Raji (cell line): ENCODE results near the gene CD44.

Experiments
- POLR2A ChIP-seq: IDR thresholded peaks from 2 replicates; pipeline ENCODE4 v1.6.1; 2011; ENCODE audit warnings: low read depth, low read length, control low read depth; ENCODE audit not compliant: insufficient read depth

The CD44 gene

DNA sequence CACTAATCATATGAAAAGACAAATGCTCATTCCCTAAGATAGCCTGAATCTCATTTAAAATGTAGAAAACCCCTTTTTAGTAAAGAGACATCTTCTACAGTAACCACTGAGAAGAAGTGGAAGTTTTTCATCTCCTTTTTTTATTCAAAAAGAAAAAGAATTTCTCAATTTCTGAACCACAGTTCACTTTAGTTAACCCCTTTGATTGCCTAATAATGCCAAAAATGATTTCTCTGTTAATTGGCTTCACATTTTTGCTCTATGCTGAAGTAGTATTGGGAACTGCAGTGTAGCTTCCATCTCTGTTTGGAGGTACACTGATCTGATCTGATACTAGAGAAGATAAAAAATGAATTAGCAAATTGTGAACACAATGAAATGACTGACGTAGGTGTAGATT lies 58.3 kb downstream of the CD44 start:
- TF ChIP-seq POLR2A: no peak

DNA sequence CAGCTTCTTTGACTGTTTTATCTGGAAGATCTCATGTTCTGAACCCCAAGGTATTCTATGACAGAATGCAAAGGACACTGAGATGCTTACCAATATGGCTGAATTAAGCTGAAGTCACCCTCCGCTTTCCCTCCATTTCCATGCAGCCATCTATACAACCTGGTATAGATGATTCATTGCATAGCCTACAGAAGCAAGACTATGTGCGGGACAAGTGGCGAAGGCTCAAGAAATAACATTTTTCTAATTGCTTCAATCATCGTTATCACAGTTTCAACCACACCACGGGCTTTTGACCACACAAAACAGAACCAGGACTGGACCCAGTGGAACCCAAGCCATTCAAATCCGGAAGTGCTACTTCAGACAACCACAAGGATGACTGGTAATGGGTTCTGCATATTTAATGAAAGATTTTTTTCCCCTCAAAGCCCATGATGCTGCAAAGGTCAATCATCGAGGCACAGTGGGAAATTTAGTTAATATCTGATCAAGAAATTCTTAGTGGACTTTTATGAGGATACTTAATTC lies 61.9 kb downstream of the CD44 start:
- TF ChIP-seq POLR2A: no peak

DNA sequence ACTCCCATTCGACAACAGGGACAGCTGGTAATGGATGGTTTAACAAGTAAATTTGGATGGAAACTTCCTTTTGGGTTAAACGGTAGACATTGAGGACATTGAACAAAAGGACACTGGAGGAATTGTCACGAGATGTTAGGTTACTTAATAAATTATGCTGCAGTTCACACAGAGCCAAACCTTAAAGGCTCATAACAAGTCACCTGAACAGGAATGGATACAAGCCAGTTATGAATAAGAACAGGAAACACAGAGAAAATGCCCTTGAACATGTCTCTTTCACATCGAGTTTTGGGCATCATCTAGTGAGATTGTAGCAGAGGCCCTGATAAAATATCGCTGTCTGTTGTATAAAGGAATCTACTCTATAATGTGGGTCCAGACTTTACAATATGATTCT lies 65.6 kb downstream of the CD44 start:
- TF ChIP-seq POLR2A: no peak

DNA sequence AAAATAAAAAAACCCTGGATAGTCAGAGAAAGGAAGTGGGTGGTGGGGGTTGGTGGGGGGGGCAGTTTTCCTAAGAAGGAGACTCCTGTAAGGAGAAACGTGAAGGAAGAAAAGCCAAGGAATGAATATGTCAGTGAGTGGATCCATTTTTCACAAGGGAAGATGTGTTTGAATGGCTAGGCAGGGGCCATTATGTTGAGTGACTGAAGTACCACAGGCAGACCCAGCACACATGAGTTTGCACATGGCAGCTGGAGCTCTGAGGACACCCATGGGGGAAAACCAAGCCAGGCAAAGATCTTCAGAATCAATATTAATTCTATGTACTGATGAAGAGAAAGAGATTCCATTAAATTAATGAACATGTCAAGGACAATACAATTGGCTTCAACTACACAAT lies 67.6 kb downstream of the CD44 start:
- TF ChIP-seq POLR2A: no peak

DNA sequence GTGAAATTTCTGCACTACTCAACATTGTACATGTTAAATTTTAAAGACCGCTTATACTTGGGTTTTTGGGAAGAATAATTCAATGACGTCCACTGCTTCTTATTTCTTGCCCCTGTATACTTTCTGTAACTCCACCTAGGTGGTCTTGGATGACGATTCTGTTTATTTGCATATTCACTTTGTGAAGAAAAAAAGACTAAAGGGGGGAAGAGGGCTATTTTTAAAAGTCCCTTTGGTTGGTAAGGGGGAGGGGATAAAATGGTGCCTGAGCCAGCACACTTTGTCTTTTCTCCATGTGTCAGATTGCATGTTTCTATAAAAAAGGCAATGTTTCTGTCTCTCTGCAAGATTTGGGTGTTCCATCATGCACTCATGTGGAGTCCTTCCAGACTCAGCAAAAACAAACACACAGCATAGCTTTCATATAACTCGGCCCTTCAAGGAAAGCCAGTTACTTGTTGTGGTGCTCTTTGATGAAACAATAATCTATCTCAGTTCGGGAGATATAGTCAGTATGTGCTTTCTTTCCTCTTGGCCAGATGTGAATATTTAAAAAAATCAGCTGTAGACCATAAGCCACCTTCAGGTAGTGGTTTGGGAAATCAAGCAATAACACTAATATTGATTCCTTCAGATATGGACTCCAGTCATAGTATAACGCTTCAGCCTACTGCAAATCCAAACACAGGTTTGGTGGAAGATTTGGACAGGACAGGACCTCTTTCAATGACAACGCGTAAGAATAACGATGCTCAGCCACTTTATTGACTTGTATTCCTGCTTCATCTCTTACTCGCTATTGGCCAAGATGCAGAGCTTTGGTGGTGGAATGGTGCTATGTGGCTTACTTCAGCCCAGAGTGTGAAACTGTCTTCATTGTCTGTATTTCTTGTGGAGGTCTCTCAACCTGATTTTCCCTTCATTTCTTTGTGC lies 68.8 kb downstream of the CD44 start:
- no peak for TF ChIP-seq POLR2A

DNA sequence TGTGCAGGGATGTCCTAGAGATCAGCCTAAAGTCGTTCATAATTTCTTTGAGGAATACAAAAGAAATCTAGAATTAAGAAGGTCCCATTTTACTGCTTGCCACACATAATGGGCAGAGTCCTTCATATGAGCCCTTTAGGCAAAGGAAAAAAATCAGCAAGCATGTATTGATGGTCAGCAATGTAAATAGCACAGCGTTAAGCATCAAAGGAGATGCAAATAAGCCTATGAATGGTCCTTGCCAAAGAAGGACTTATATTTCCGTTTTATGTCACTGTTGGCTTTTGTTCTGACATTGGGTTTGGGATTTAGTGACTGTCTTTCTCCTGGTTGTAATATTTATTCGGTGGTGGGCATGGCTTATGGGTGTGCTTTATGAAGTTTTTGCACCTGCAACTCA lies 69.8 kb downstream of the CD44 start:
- no peak for TF ChIP-seq POLR2A

DNA sequence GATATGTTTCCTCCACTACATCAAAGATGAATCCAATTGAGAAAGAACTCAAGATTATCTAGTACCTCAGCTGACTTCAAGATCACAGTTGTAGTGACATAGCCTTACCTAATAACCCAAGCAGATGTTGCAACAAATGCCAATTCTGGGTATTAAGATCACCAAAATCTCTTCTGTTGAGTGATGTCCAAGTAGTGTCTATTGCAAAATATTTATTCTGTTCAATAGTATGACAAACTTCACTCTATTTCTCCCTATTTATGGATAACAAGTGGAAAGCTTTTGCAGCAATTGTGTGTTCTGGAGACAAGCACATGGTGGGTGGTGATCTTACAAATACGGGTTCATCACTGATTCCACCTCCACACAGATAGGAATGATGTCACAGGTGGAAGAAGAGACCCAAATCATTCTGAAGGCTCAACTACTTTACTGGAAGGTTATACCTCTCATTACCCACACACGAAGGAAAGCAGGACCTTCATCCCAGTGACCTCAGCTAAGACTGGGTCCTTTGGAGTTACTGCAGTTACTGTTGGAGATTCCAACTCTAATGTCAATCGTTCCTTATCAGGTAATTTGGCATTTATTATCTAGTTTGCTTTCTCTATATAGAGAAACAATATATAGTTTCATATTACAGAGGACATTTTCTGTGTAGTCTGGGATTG lies 72.0 kb downstream of the CD44 start:
- no peak for TF ChIP-seq POLR2A

DNA sequence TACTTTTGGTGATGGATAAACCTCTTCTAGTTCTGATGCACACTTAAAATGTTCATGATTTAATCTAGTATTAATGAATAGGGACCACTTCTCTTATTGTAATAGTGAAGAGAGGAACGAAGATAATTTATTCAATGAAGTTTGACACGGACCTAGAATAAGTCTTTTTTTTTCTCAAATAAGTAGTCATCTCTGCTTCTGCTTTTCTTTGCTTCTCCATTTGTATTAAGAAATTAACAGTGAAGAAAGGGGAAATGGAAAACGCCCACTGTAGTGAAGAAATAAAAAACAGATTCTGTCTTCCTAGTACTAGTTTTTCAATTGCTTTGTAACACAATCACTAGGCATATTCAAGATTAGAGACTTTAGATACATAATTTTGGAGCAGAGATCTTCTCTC lies 73.0 kb downstream of the CD44 start:
- no peak for TF ChIP-seq POLR2A

DNA sequence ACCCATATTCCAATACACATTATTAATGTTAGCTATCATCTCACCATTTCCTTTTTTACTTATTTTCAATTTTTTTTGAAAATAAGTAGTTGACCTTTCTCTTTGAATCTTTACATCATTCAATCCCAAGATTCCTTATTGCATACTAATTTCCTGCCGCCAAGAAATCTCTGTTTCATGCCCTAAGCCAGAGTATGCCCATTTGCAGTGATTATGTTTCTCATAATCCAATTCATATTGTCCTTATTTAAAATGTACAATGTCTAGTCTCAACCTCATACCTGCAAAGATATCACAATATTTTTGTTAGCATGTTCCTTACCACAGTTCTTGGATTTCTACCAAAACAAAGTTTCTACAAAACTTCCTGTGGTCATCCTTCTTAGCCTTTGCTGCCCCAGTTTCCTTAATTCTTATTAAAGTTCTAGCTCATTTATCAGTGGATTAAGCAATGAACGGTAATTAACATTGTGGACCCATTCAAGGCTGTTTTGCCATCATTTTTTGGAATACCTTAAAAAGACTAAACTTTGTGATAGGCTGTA lies 75.3 kb downstream of the CD44 start:
- no peak for TF ChIP-seq POLR2A

DNA sequence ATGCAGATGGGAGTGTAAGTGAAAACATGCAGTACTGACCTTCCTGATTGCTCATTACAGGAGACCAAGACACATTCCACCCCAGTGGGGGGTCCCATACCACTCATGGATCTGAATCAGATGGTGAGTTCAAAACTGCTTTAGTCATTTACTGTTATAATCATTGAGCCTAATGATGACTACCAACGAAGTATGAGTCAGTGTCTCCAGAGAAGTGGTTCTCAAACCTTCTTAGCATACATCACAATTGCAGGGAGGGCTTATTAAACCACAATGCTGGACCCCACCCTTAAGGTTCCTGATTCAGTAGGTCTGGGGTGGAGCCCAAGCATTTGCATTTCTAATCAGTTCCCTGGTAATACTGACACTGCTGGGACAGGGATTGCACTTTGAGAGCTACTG lies 75.8 kb downstream of the CD44 start:
- no peak for TF ChIP-seq POLR2A

DNA sequence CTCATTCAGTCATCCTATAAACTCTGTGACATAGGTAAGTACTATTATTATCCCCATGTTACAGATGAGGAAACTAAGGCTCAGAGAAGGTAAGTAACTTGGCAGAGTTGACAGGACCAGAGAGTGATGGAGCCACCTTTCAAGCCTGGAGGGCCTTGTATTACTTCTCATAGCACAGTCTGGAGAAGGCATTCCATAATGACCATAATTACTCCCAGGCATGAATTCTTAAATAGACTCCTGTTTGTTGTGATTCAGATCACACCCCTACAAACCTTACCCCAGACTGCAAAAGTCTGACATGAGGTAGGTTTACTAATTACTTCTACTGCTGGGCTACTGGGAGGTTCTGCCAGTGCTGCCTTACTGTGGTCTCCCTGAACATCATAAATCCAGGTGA lies 77.0 kb downstream of the CD44 start:
- no peak for TF ChIP-seq POLR2A

DNA sequence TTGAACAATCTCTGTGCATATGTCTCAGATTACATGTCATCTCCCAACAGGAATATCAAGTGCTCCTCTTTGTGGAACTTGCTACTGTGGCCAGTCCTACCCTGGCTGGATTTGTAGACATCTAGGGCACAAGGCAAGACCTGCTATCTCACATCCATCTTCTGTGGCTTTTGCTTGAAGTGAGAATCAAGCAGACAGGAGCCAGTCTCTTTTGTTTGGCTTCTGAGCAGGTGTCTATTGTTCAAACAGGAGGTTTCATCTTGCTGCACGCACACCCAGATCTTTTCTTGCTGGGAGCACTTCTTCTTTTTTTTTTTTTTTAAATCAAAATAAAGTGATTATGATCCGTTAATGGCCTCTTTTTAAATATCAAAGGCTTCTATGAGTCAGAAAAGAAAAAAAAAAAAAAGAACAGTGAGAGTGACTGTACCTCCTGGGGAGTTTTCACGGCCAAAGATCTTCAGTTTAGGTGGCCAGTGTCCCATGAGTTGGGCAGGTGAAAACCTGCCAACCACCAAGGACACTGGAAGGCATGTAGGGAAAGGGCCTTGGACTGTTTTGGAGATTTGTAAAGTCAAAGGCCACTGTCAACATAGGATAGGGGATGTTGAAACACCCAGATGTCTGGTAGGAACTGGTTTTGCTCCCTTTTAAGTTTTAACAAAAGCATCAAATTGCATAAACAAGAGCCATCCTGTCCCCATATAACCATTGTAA lies 78.1 kb downstream of the CD44 start:
- no peak for TF ChIP-seq POLR2A

DNA sequence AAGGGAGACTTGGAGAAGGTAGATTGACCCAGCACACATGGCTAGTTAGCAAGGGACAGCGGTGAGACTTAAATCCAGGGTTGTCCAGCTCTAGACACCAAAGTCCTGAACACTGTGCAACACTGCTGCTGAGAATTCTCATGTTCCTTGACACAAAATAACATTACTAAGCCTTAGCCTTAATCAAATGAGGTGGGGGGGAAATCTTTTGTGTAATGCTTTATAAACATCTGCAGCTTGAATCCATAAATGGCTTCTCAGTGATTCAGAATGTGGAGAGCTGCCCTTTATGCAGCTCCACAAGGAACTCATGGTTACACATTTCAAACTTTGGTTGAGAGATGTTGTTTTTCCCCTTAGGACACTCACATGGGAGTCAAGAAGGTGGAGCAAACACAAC lies 80.0 kb downstream of the CD44 start:
- TF ChIP-seq POLR2A: no peak

DNA sequence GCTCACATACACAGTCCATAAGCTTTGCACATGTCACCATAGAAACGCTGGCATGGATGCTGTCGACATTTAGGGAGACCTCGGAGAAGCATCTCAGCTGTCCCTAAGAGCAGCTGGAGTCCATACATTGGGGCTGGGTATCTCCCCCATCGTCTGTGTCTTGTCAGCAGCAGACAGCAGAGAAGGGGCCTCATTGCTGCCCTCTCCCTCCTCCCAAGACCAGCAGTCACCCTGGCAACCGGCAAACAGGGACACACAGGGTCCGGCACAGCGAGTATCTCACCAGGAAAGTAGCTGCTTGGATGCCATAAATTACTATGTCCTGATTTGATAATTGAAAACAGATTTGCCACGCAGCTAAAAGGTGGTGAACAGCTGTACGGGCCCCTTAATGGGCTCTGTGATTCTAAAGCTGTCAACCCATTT lies 84.4 kb downstream of the CD44 start:
- TF ChIP-seq POLR2A: no peak

DNA sequence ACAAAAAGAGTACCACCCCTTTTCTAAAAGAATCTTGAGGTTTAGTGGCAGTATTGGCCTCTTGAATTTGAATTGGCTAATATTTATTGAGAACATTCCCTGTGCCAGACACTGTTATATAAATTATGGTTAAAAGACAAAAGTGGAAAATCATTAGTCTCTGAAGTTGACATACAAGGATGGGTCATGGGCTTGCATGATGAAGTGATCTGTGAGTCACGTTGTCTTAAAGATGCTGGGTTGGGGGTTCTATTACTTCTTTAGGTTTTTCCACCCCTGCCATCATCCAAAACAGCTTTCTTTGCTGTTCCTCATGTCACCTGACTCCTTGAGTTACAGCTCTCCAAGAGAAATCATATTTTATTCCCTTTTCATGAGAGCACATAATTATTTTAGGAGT lies 85.0 kb downstream of the CD44 start:
- no peak for TF ChIP-seq POLR2A
